Uterus (tissue), 4 donors: ENCODE data around the gene KLC4. TPM values are rescaled to one million over a fixed set of nuclear protein-coding genes. Genes with fewer than 3 reads are reported as not detected.

Source experiments
- DNase-seq, 2 donors: peaks; one replicate each; pipeline ENCODE4 v3.0.0-alpha.2; 2019 to 2020
- H3K27ac ChIP-seq, 2 donors: fragments of 200-600 bp; sonication (generic); 1 replicate in 1 of 2; 2 replicates in 1 of 2; pipeline ENCODE4 v1.5.1; 2016 to 2018
- H3K27me3 ChIP-seq, 2 donors: fragments of 200-600 bp; sonication (generic); one replicate each; pipeline ENCODE4 v1.5.1; 2018 to 2019; ENCODE audit warnings: control low read depth in 1 of 2
- H3K36me3 ChIP-seq, 2 donors: fragments of 200-600 bp; sonication (generic); one replicate each; pipeline ENCODE4 v1.5.1; 2019; ENCODE audit warnings: control low read depth in 1 of 2
- H3K4me1 ChIP-seq, 2 donors: fragments of 200-600 bp; sonication (generic); one replicate each; pipeline ENCODE4 v1.5.1; 2018 to 2019; ENCODE audit warnings: control low read depth in 1 of 2
- H3K4me3 ChIP-seq, 2 donors: fragments of 200-600 bp; sonication (generic); 1 replicate in 1 of 2; 2 replicates in 1 of 2; pipeline ENCODE4 v1.5.1; 2018 to 2019; ENCODE audit warnings: mild to moderate bottlenecking in 1 of 2
- H3K9me3 ChIP-seq, 2 donors: fragments of 200-600 bp; sonication (generic); one replicate each; pipeline ENCODE4 v1.5.1; 2019; ENCODE audit warnings: control low read depth in 1 of 2
- CTCF ChIP-seq, 4 experiments: fragments of 200-600 bp in 2 of 4; fragments of 450-650 bp in 2 of 4; sonication (generic) in 2 of 4; IDR thresholded peaks; one replicate each; pipeline ENCODE4 v1.5.1; 2016 to 2019; ENCODE audit warnings: antibody characterized with exemption in 4 of 4, mild to moderate bottlenecking in 2 of 4, moderate library complexity in 1 of 4
- POLR2A ChIP-seq, 2 donors: fragments of 450-650 bp; IDR thresholded peaks; one replicate each; pipeline ENCODE4 v1.6.1; 2016; ENCODE audit warnings: antibody characterized with exemption in 2 of 2, mild to moderate bottlenecking in 1 of 2, moderate library complexity in 1 of 2
- intact Hi-C: fragments of 100-400 bp; cut with DNase I; formaldehyde crosslinking; loops from one replicate; pipeline ENCODE4 v1.15.1; 2023; ENCODE audit warnings: low total_unique reads
- total RNA-seq, 4 donors: library from RNA; depleted of rRNA in 3 of 4; stranded (reverse); fragments of >200 nt in 3 of 4; gene quantifications; one replicate each; pipeline versions ENCODE4 v1.1.0 to v1.2.4, GENCODE V29; 2014 to 2023
- donor health status: DM: yes; HTN: yes; CAD: no.

Gene KLC4
- total RNA-seq, 4 donors from 2014 or later, result 2.8 to 30.6 (median 27.2) TPM

GRCh38 chr6:43089467-43089866, 30.0 kb downstream of the KLC4 start:
- no peak for DNase-seq
- no peak for TF ChIP-seq POLR2A (IDR thresholded peaks at IDR 0.05)
- TF ChIP-seq CTCF (IDR thresholded peaks at IDR 0.05), result no peak
- Histone ChIP-seq H3K9me3 (no peaks in the 10 kb centered on the region), H3K4me3 (no peak overlapping the region), H3K27ac (peak overlapping the region; percentile 83), H3K27me3 (no peaks in the 10 kb centered on the region), H3K36me3 (no peaks in the 10 kb centered on the region), H3K4me1 (peaks cover 0 to 5% of the 10 kb centered on the region in 2 donors)
- intact Hi-C loops, result no loop called here

DNA sequence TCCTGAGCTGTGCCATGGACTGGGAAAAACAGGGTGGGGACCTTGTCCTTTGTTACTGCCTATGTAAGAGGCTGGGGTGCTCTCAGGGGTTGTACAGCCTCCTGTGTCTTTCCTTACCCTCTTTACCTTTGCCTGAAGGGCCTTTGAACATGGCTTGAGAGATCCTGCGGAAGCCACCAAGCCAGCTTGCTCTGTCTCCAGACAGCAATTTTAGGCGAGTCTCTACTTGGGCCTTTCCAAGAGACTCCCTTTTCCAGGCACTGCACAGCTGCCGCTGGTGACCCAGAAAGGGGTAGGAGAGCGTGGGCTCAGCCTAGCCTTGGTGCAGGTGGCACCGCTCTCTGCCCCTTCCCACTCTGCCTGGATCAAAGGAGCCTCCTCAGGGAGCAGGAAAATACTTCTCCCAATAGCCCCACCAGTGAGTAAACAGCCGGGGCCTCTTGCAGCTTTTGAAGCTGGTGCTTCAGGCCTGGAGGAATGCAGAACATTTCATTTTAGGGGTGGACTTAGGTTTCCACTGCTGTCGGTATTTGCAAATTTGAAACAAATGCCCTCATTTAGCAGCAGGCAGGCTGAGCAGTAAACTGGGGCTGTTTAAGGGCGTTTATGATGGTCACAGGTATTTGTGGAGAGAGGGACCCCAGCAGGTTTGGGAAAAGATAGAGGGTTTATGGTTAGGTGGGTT, 30.6 kb downstream of the KLC4 start:
- H3K4me3 ChIP-seq, result no peak overlapping the region
- DNase-seq, result no peak
- H3K4me1 ChIP-seq, result peaks cover 0 to 5% of the 10 kb centered on the region in 2 donors
- H3K9me3 ChIP-seq, result no peaks in the 10 kb centered on the region
- no peak for TF ChIP-seq CTCF (IDR thresholded peaks at IDR 0.05)
- no peak for TF ChIP-seq POLR2A (IDR thresholded peaks at IDR 0.05)
- peak overlapping the region; percentile 83 for H3K27ac ChIP-seq
- H3K36me3 ChIP-seq, result no peaks in the 10 kb centered on the region
- H3K27me3 ChIP-seq, result no peaks in the 10 kb centered on the region
- intact Hi-C loops, result no loop called here

- Histone ChIP-seq H3K4me1 (peaks cover 0 to 5% of the 10 kb centered on the region in 2 donors), H3K36me3 (no peaks in the 10 kb centered on the region), H3K9me3 (no peaks in the 10 kb centered on the region), H3K4me3 (no peak overlapping the region), H3K27ac (peak overlapping the region; percentile 83), H3K27me3 (no peaks in the 10 kb centered on the region)
- intact Hi-C loops, result no loop called here
- TF ChIP-seq POLR2A (IDR thresholded peaks at IDR 0.05) (no peak), CTCF (IDR thresholded peaks at IDR 0.05) (no peak)
- DNase-seq, result peak in 1 of 2 donors; percentile 44
Observed at GRCh38 chr6:43090559-43090956, 31.1 kb downstream of the KLC4 start.

DNA sequence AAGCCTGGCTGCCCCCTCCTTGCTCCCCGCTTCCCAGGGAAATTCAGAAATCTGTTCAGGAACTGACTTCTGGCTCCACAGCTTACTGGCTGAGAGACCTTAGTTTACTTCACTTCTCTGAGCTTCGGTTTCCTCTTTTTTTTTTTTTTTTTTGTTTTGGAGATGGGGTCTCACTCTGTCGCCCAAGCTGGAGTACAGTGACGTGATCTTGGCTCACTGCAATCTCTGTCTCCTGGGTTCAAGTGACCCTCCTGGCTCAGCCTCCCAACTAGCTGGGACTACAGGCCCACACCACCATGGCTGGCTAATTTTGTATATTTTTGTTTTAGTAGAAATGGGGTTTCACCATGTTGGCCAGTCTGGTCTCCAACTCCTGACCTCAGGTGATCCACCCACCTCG, 31.6 kb downstream of the KLC4 start:
- no peaks in the 10 kb centered on the region for H3K9me3 ChIP-seq
- H3K27me3 ChIP-seq, result no peaks in the 10 kb centered on the region
- intact Hi-C loops, result no loop called here
- no peak overlapping the region for H3K4me3 ChIP-seq
- H3K4me1 ChIP-seq, result peaks cover 0 to 8% of the 10 kb centered on the region in 2 donors
- H3K36me3 ChIP-seq, result no peaks in the 10 kb centered on the region
- peak overlapping the region; percentile 83 for H3K27ac ChIP-seq
- TF ChIP-seq CTCF (IDR thresholded peaks at IDR 0.05), result no peak
- no peak for TF ChIP-seq POLR2A (IDR thresholded peaks at IDR 0.05)
- no peak for DNase-seq

- no peaks in the 10 kb centered on the region for H3K27me3 ChIP-seq
- H3K4me1 ChIP-seq, result peaks cover 0 to 13% of the 10 kb centered on the region in 2 donors
- intact Hi-C loops, result no loop called here
- no peaks in the 10 kb centered on the region for H3K9me3 ChIP-seq
- TF ChIP-seq CTCF (IDR thresholded peaks at IDR 0.05), result no peak
- no peak for TF ChIP-seq POLR2A (IDR thresholded peaks at IDR 0.05)
- no peak for DNase-seq
- H3K36me3 ChIP-seq, result no peaks in the 10 kb centered on the region
- peak overlapping the region; percentile 83 for H3K27ac ChIP-seq
- H3K4me3 ChIP-seq, result no peak overlapping the region
Observed at GRCh38 chr6:43091436-43091991, 32.1 kb downstream of the KLC4 start.
